HUES6 (cell line): ENCODE measurements around the gene NTN4.

ENCODE experiments used
- H3K27ac ChIP-seq: 2 replicates; pipeline ENCODE4 v1.7.0; 2013; ENCODE audit warnings: low read depth, mild to moderate bottlenecking, low read length, inconsistent platforms
- H3K27me3 ChIP-seq: 2 replicates; pipeline ENCODE4 v1.6.1; 2013; ENCODE audit warnings: low read length; ENCODE audit not compliant: control insufficient read depth, insufficient read depth
- H3K36me3 ChIP-seq: 2 replicates; pipeline ENCODE4 v1.6.1; 2013; ENCODE audit warnings: low read length; ENCODE audit not compliant: control insufficient read depth, insufficient read depth
- H3K4me1 ChIP-seq: 2 replicates; pipeline ENCODE4 v1.6.1; 2013; ENCODE audit warnings: low read length; ENCODE audit not compliant: control insufficient read depth, insufficient read depth
- H3K4me3 ChIP-seq: 2 replicates; pipeline ENCODE4 v1.5.1; 2013; ENCODE audit warnings: low read depth, low read length
- H3K9ac ChIP-seq: one replicate; pipeline ENCODE4 v1.6.1; 2013; ENCODE audit warnings: mild to moderate bottlenecking, low read length
- H3K9me3 ChIP-seq: 2 replicates; pipeline ENCODE4 v1.6.1; 2013; ENCODE audit warnings: low read depth, low read length; ENCODE audit not compliant: control insufficient read depth, insufficient read depth

The NTN4 gene

DNA sequence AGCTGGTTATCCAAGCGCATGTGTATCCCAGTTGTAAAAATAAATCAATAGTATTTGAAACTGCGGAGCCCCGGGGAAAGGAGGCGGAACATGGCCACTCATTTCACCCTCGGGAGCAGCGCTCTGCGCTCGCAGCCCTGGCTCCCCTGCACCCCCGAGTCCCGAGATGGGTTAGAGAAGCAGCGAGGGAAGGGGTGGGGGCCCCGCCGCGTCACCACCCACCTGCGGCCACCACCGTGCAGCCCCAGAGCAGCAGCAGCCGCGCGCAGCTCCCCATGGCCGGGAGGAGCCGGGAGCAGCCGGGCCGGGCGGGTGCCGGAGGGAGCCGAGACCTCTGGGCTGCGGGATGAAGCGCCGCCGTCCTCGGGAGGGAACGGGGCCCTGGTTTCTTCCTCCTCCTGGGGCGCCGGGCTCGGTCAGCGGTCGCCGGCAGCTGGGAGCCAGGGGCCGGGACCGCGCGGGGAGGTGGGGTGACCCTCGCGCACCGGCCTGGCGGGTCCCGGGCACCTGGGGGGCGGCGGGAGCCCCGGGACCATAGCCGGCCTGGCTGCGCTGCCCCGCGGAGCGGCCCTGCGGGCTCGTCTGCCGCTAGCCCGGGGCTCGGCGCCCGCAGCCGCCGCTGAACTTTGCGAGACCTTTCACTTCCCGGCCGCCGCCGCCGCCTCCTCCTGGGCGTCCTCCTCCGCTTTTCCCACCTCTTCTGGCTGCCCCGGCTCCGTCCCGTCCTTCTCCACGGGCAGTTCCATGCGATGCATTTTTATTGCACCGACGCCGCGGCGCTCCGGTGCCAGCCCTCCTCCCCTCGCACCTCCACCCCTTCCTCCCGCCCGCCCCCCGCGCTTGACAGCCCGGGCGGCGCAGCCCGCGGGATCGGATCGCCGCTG lies at the start of gene NTN4:
Gene NTN4, minus strand, starts transcription at position 732 of the 884 bp plus-strand sequence. Its CDS starts 455 bp downstream, at position 277.
- no peak within 1 kb of the TSS for H3K27ac ChIP-seq
- H3K9me3 ChIP-seq: no peaks in the 10 kb centered on the region
- peak within 1 kb of the TSS; percentile 57 for H3K9ac ChIP-seq
- H3K4me1 ChIP-seq: peaks cover 4% of the 10 kb centered on the region; the same call in 1 of the 2 replicates
- H3K27me3 ChIP-seq: peaks cover 62% of the 10 kb centered on the region
- no peaks in the 10 kb centered on the region for H3K36me3 ChIP-seq
- H3K4me3 ChIP-seq: peak within 1 kb of the TSS; percentile 81

DNA sequence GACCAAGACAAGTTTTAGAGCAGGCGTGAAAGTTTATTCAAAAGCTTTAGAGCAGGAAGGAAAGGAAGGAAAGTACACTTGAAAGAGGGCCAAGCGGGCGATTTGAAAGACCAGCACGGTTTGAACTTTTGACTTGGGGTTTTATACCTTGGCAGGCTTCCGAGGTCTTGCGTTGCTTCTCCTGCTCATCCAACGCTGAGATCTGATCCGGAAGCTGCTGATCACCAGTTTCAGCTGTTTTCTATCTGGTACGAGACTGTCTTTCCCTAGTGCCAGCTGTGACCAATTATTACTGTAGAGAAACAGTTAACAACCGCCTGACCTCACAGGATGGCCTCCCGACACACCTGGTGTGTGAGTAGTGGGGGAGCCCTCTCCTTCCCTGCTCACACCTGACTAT lies 47.6 kb upstream of the NTN4 start:
- H3K4me3 ChIP-seq: no peak overlapping the region
- H3K9ac ChIP-seq: no peak overlapping the region
- no peaks in the 10 kb centered on the region for H3K9me3 ChIP-seq
- H3K27ac ChIP-seq: no peak overlapping the region
- no peaks in the 10 kb centered on the region for H3K27me3 ChIP-seq
- H3K36me3 ChIP-seq: no peaks in the 10 kb centered on the region
- 0 out of 2 replicates have a peak, but pooled peaks cover 3% of the 10 kb centered on the region for H3K4me1 ChIP-seq

DNA sequence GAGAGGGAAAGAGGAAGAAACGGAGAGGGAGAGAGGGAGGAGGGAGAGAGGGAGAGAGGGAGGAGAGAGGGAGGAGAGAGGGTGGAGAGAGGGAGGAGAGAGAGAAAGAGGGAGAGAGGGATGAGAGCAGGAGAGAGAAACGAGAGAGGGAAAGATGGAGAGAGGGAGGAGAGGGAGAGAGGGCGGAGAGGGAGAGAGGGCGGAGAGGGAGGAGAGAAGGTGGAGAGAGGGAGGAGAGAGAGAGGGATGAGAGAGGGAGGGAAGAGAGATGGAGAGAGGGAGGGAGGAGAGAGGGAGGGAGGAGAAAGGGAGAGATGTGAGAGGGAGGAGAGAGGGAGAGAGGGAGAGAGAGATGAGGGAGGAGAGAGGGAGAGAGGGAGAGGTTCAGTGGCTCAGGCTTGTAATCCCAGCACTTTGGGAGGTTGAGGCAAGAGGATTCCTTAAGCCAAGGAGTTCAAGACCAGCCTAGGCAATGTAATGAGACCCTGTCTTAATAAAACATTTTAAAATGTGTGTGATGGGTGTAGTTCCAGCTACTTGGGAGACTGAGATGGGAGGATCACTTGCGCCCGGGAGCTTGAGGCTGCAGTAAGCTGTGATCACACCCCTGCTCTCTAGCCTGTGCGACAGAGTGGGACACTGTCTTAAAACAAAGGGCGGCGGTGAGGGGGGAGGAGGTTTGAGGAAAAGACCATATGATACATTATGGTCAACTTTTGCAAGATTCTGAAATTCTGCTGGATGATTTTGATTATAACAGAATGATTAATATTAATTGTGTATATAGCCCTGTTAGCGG lies 46.9 kb upstream of the NTN4 start:
- H3K4me1 ChIP-seq: 0 out of 2 replicates have a peak, but pooled peaks cover 3% of the 10 kb centered on the region
- peak overlapping the region; percentile 26; the same call in 1 of the 2 replicates for H3K4me3 ChIP-seq
- no peak overlapping the region for H3K9ac ChIP-seq
- no peaks in the 10 kb centered on the region for H3K9me3 ChIP-seq
- no peaks in the 10 kb centered on the region for H3K36me3 ChIP-seq
- no peak overlapping the region for H3K27ac ChIP-seq
- H3K27me3 ChIP-seq: no peaks in the 10 kb centered on the region

DNA sequence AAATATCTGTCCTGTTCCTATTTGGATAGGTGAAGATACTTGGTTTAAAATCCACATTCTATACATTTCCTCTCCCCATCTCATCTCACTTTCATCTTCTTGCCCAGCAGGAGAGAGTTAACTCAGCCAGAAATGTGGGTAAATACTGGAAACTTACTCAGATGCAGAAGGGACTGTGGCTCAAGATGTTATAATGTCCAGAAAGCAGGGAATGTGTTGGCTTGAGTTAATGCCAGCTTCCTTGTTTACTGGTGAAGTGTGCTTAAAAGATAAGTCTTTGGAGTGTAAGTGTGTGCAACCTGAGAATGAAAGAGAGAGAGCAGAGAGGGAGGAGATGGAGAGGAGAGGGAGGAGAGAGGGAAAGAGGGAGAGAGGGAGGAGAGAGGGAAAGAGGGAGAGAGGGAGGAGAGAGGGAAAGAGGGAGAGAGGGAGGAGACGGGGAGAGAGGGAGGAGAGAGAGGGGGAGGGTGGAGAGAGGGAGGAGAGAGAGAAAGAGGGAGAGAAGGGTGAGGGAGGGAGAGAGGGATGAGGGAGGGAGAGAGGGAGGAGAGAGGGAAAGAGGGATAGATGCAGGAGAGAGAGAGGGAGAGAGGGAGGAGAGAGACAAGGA lies 46.2 kb upstream of the NTN4 start:
- Histone ChIP-seq H3K27ac (no peak overlapping the region), H3K9me3 (no peaks in the 10 kb centered on the region)

DNA sequence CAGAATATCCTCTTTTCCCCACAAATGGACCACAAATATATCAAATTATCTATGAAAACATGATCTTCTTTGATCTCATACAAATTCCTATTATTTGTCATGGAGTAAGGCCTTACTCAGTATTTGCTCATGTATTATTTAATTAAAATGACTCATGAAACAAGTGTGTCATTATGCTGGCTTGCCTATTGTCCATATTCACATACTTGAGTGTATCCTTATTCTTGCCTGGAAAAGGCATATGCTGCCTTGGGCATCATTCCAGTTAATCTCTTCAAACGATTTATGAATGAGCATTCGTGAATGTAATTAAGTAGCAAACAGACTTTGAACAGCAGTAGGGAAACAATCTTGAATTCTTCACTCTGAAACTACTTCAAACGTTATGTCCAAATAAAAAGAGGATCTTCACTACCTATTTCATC lies 45.6 kb upstream of the NTN4 start:
- no peak overlapping the region for H3K9ac ChIP-seq
- H3K36me3 ChIP-seq: no peaks in the 10 kb centered on the region
- no peak overlapping the region for H3K4me3 ChIP-seq
- no peaks in the 10 kb centered on the region for H3K27me3 ChIP-seq
- H3K4me1 ChIP-seq: 0 out of 2 replicates have a peak, but pooled peaks cover 3% of the 10 kb centered on the region
- no peak overlapping the region for H3K27ac ChIP-seq
- no peaks in the 10 kb centered on the region for H3K9me3 ChIP-seq

More for the DNA sequence above, 46.2 kb upstream of the NTN4 start:
- H3K4me1 ChIP-seq: 0 out of 2 replicates have a peak, but pooled peaks cover 3% of the 10 kb centered on the region
- no peak overlapping the region for H3K9ac ChIP-seq
- no peaks in the 10 kb centered on the region for H3K36me3 ChIP-seq
- peak overlapping the region; percentile 26; the same call in 1 of the 2 replicates for H3K4me3 ChIP-seq
- no peaks in the 10 kb centered on the region for H3K27me3 ChIP-seq

DNA sequence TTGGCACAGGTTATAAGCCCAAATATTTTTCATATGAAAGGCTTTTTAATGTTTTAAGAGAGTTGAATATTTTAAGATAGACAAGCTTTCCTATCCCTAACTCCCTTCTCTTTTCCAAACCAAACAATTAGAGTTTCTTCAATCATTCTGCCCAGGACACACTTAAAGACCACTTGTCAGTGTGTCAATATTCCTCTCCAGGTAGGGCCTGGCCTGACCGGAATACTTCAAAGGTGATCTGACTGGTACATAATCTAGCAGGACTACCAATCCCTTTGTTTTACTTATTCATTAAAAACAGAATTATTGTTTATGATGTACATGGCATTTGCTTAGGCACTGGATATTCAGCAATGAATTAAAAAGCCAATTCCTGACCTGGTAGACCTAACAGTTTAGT lies 44.0 kb upstream of the NTN4 start:
- Histone ChIP-seq H3K9ac (no peak overlapping the region), H3K27ac (no peak overlapping the region), H3K9me3 (no peaks in the 10 kb centered on the region), H3K4me3 (no peak overlapping the region), H3K4me1 (0 out of 2 replicates have a peak, but pooled peaks cover 3% of the 10 kb centered on the region), H3K36me3 (no peaks in the 10 kb centered on the region), H3K27me3 (no peaks in the 10 kb centered on the region)

DNA sequence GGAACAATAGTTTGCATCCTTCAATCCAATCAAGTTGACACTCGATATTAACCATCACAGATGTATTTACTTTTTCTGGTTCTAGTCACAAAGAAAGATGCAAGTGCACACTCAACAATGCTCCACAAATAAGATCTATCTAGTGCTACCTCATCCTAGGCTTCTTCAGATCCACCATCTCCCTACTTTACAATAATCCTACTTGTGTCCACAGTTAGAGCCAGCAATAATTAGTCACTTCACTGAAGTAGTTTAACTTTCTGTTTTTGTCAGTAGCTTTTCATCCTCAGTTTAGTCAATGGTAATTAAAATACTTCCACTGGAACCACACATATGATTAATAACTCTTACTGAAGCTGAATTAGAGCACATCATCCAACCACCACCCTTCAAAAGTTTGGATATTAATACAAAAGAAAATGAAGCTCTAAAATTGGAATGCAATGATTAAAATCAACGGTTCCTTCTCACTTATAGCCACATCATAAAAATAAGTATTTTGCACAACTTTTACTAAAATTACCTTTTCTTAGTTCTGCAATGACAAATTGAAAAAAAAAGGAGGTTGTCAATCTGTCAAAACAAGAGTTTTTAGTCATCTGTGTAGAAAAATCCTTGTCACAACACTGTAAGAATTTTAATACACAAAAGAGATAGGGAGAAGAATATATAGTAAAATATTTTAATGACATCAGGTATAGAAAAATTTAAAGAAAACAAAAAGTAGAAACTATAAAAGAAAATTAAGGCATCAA lies 39.9 kb upstream of the NTN4 start:
- H3K9me3 ChIP-seq: no peaks in the 10 kb centered on the region
- peaks cover 10% of the 10 kb centered on the region for H3K4me1 ChIP-seq
- H3K4me3 ChIP-seq: no peak overlapping the region
- H3K36me3 ChIP-seq: no peaks in the 10 kb centered on the region
- H3K27ac ChIP-seq: no peak overlapping the region
- no peaks in the 10 kb centered on the region for H3K27me3 ChIP-seq
- no peak overlapping the region for H3K9ac ChIP-seq

DNA sequence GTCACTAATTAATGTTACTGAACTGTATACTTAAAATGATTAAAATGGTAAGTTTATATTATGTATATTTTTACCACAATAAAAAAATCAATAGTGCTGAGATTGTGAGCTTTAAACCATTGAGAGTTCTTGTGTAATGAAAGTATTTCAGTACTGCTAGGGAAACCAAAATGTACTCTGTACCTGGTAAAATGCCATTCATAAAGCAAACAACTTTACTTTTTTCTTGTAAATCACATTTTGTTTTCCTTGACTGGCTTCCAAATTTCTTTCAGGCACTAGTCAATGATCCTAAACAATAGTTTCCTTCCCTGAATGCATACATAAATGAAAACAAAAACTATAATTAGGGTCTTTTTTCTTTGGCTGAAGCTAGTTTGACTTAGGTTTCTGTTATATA lies 38.8 kb upstream of the NTN4 start:
- no peaks in the 10 kb centered on the region for H3K27me3 ChIP-seq

DNA sequence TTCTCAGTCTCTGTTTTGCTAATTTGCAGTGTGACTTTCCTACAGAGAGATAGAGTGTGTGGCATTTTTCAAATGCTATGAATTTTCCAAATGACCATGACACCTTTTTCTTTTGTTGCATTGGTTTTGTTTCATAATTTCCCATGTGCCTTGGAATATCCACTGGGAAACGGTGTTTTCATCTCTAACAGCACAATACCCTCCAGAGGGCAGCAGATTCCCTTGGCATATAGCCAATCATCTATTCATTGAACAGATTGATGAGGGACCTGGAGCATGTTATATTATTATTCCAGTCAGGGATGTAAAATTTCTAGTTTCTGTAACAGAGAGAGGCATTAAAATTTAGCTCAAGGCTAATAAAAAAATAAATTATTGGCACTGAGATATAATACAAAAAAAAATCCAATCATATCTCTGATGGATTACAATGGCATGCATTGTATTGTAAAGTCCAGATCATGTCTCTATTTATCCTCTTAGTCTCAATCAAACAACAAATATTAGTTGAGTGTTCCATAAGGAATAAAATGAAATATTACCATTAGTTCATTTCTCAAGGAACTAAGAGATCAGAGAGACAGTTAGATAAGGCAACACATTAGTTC lies 29.6 kb upstream of the NTN4 start:
- Histone ChIP-seq H3K4me3 (no peak overlapping the region), H3K9me3 (no peaks in the 10 kb centered on the region), H3K27ac (no peak overlapping the region), H3K27me3 (no peaks in the 10 kb centered on the region), H3K36me3 (no peaks in the 10 kb centered on the region), H3K4me1 (no peaks in the 10 kb centered on the region), H3K9ac (no peak overlapping the region)

More for the DNA sequence above, 38.8 kb upstream of the NTN4 start:
- H3K27ac ChIP-seq: no peak overlapping the region
- no peaks in the 10 kb centered on the region for H3K9me3 ChIP-seq
- H3K4me3 ChIP-seq: no peak overlapping the region
- peaks cover 10% of the 10 kb centered on the region for H3K4me1 ChIP-seq
- H3K36me3 ChIP-seq: no peaks in the 10 kb centered on the region
- no peak overlapping the region for H3K9ac ChIP-seq

DNA sequence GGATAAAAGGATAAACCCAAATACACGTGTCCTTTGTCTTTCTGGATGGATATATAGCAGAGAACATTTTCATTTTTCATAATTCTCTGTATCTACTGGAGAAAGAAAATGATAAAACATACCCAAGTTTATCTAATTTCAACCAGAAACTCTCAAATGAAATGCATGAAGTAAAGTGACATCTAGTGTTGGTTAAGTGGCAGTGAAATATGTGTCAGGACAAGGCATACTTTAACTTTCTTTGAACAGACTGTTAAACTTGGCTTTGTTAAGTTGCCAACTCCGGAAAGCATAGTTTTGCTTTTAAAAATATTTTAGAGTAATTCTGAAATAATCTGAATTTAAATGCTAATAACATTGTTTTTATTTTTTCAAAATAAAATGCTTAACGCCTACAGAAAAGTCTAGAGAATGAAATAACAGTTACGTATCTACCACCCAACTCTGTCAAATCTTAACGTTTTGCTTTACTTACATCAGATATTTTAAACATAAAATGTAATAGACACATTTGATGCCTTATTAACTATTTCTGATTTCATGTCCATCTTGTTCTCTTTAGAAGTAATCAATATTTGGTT lies 25.2 kb upstream of the NTN4 start:
- Histone ChIP-seq H3K9ac (no peak overlapping the region), H3K27me3 (no peaks in the 10 kb centered on the region), H3K36me3 (no peaks in the 10 kb centered on the region), H3K4me3 (no peak overlapping the region), H3K27ac (no peak overlapping the region), H3K4me1 (no peaks in the 10 kb centered on the region), H3K9me3 (no peaks in the 10 kb centered on the region)
